ENCODE data around the gene ILK. TPM values are rescaled to one million over a fixed set of nuclear protein-coding genes. Genes with fewer than 3 reads are reported as not detected.

ILK gene
- total RNA-seq, 1 experiment from 2014 or later = 73.5 TPM

DNA sequence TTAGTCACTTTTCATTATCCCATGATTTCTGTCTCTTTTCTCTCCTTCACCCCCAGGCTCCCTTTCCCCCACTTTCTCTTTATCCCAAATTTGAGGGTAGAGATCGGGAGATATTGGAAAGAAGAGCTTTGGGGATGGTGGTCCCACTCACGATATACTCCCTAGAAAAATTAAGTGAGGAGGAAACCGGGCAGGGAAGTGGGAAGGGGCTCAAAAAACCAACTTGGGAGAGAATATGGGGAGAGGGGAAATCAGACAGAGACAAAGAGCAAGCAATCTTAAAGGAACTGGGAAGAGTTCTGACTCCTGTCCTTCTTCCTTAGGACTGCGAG, 53.0 kb downstream of the ILK start:
- no peak overlapping the region for H3K9ac ChIP-seq (ENCODE audit: low read length)
- RAD21 ChIA-PET (ENCODE audit: low non-redundant PET in 1 of 2, low total read pairs in 2 of 2, uncharacterized antibody in 2 of 2, unreplicated experiment in 2 of 2) = no interaction called here
- no peaks in the 10 kb centered on the region for H3K4me1 ChIP-seq (ENCODE audit: control insufficient read depth in 1 of 2, insufficient read depth in 2 of 2, low read length in 2 of 2)

More for the DNA sequence above, 53.0 kb downstream of the ILK start:
- DNase-seq (ENCODE audit: low read depth, low spot score) (no peak), ATAC-seq (no peak)
- intact Hi-C loops (cut with micrococcal nuclease) = no loop called here
- H3K36me3 ChIP-seq (ENCODE audit: control insufficient read depth in 1 of 2, insufficient read depth in 2 of 2, low read length in 2 of 2) = no peaks in the 10 kb centered on the region
- TF ChIP-seq SRF (IDR thresholded peaks at IDR 0.05; ENCODE audit: low read depth) (no peak), EGR1 (IDR thresholded peaks at IDR 0.05; ENCODE audit: low read depth) (no peak), ATF3 (IDR thresholded peaks at IDR 0.05) (no peak), SIN3A (IDR thresholded peaks at IDR 0.05; ENCODE audit: low read depth) (no peak), CTCF (IDR thresholded peaks at IDR 0.05 in 2 of 3, conservative IDR thresholded peaks at IDR 0.05 in 1 of 3; ENCODE audit: borderline replicate concordance in 1 of 3, insufficient read depth in 1 of 3, low read depth in 2 of 3, low read length in 2 of 3) (no peak), ZFX (IDR thresholded peaks at IDR 0.05) (no peak), ZNF274 (IDR thresholded peaks at IDR 0.05; ENCODE audit: low read depth, low read length) (no peak), MAX (IDR thresholded peaks at IDR 0.05) (no peak)
- TF ChIP-seq, protein P1, sequence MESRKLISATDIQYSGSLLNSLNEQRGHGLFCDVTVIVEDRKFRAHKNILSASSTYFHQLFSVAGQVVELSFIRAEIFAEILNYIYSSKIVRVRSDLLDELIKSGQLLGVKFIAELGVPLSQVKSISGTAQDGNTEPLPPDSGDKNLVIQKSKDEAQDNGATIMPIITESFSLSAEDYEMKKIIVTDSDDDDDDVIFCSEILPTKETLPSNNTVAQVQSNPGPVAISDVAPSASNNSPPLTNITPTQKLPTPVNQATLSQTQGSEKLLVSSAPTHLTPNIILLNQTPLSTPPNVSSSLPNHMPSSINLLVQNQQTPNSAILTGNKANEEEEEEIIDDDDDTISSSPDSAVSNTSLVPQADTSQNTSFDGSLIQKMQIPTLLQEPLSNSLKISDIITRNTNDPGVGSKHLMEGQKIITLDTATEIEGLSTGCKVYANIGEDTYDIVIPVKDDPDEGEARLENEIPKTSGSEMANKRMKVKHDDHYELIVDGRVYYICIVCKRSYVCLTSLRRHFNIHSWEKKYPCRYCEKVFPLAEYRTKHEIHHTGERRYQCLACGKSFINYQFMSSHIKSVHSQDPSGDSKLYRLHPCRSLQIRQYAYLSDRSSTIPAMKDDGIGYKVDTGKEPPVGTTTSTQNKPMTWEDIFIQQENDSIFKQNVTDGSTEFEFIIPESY (IDR thresholded peaks at IDR 0.05; ENCODE audit: extremely low read depth, insufficient replicate concordance, low read length) = no peak
- no peak overlapping the region for H3K27ac ChIP-seq (ENCODE audit: low read depth, low read length)
- ChIA-PET CTCF (interaction anchor here (0.9 to 1.3 kb wide), 2 partner anchors 11 to 125 kb away, joined by 3 to 5 read pairs; no protein-coding TSS in a partner anchor), POLR2A (interaction anchor here (1.0 kb wide), 1 partner anchor 27 kb away, joined by 3 read pairs; the partner anchor contains the start of gene MRPL17)
- no peak overlapping the region for H3K4me3 ChIP-seq (replicated peaks in 1 of 2; ENCODE audit: low read depth in 1 of 2, low read length in 2 of 2)
- H3K27me3 ChIP-seq (ENCODE audit: insufficient read depth, low read length) = peaks cover 8% of the 10 kb centered on the region; the same call in 1 of the 2 replicates
- H3K79me2 ChIP-seq (ENCODE audit: insufficient read depth, low read length) = no peaks in the 10 kb centered on the region
- H2AFZ ChIP-seq (ENCODE audit: low read depth, low read length, poor library complexity, severe bottlenecking) = no peak overlapping the region
- no TSS peak for BruUV-seq (replicated peaks)
- H3K4me2 ChIP-seq (ENCODE audit: low read length) = no peak overlapping the region
- no peaks in the 10 kb centered on the region for H4K20me1 ChIP-seq (ENCODE audit: insufficient read depth)
- H3K9me3 ChIP-seq (ENCODE audit: control insufficient read depth in 1 of 2, insufficient read depth in 1 of 2, low read depth in 1 of 2, low read length in 2 of 2) = no peaks in the 10 kb centered on the region
- no peaks in the 10 kb centered on the region for H3K9me2 ChIP-seq (ENCODE audit: insufficient read depth)

Measured in HCT116 (cell line).